GM12864 (cell line): ENCODE measurements around the gene RNF180.

ENCODE experiments used
- DNase-seq: peaks from one replicate; pipeline ENCODE4 v3.0.0-alpha.2; 2011; ENCODE audit warnings: low read depth
- H3K4me3 ChIP-seq: 2 replicates; pipeline ENCODE4 v1.5.1; 2011; ENCODE audit warnings: mild to moderate bottlenecking, low read depth, low read length, control low read depth
- TF ChIP-seq, protein P1 (sequence below): IDR thresholded peaks from 2 replicates; pipeline ENCODE4 v1.5.1; 2011; ENCODE audit warnings: low read depth, mild to moderate bottlenecking, moderate library complexity, low read length, control low read depth, inconsistent platforms; ENCODE audit errors: missing control alignments

Gene RNF180

GRCh38 chr5:64418013-64418412 lies 252.4 kb downstream of the RNF180 start:
- TF ChIP-seq, protein P1, sequence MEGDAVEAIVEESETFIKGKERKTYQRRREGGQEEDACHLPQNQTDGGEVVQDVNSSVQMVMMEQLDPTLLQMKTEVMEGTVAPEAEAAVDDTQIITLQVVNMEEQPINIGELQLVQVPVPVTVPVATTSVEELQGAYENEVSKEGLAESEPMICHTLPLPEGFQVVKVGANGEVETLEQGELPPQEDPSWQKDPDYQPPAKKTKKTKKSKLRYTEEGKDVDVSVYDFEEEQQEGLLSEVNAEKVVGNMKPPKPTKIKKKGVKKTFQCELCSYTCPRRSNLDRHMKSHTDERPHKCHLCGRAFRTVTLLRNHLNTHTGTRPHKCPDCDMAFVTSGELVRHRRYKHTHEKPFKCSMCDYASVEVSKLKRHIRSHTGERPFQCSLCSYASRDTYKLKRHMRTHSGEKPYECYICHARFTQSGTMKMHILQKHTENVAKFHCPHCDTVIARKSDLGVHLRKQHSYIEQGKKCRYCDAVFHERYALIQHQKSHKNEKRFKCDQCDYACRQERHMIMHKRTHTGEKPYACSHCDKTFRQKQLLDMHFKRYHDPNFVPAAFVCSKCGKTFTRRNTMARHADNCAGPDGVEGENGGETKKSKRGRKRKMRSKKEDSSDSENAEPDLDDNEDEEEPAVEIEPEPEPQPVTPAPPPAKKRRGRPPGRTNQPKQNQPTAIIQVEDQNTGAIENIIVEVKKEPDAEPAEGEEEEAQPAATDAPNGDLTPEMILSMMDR: no peak
- H3K4me3 ChIP-seq: no peak overlapping the region
- no peak for DNase-seq
